Fibroblast of villous mesenchyme (primary cell): ENCODE results near the gene USP11. TPM values are rescaled to one million over a fixed set of nuclear protein-coding genes. Genes with fewer than 3 reads are reported as not detected.

ENCODE experiments used
- DNase-seq: peaks from one replicate; pipeline ENCODE4 v3.0.0-alpha.2; 2010; ENCODE audit warnings: low read depth
- H3K4me3 ChIP-seq: 2 replicates; pipeline ENCODE4 v1.5.1; 2011; ENCODE audit warnings: low read depth, mild to moderate bottlenecking, low read length
- total RNA-seq: library from RNA; depleted of rRNA; stranded (reverse); fragments of >200 nt; gene quantifications from 2 replicates; pipeline ENCODE4 v1.2.3, GENCODE V29; 2012
- TF ChIP-seq, protein P1 (sequence below): IDR thresholded peaks from 2 replicates; pipeline ENCODE4 v1.5.1; 2012; ENCODE audit warnings: low read depth, mild to moderate bottlenecking, low read length; ENCODE audit not compliant: insufficient read depth

Gene USP11
- total RNA-seq, 1 donor, result 48.4 TPM

- TF ChIP-seq, protein P1, sequence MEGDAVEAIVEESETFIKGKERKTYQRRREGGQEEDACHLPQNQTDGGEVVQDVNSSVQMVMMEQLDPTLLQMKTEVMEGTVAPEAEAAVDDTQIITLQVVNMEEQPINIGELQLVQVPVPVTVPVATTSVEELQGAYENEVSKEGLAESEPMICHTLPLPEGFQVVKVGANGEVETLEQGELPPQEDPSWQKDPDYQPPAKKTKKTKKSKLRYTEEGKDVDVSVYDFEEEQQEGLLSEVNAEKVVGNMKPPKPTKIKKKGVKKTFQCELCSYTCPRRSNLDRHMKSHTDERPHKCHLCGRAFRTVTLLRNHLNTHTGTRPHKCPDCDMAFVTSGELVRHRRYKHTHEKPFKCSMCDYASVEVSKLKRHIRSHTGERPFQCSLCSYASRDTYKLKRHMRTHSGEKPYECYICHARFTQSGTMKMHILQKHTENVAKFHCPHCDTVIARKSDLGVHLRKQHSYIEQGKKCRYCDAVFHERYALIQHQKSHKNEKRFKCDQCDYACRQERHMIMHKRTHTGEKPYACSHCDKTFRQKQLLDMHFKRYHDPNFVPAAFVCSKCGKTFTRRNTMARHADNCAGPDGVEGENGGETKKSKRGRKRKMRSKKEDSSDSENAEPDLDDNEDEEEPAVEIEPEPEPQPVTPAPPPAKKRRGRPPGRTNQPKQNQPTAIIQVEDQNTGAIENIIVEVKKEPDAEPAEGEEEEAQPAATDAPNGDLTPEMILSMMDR, result no peak
- DNase-seq, result peak; percentile 44
- H3K4me3 ChIP-seq, result peak overlapping the region; percentile 74
Observed at GRCh38 chrX:47234583-47234982, 1.8 kb downstream of the USP11 start.

DNA sequence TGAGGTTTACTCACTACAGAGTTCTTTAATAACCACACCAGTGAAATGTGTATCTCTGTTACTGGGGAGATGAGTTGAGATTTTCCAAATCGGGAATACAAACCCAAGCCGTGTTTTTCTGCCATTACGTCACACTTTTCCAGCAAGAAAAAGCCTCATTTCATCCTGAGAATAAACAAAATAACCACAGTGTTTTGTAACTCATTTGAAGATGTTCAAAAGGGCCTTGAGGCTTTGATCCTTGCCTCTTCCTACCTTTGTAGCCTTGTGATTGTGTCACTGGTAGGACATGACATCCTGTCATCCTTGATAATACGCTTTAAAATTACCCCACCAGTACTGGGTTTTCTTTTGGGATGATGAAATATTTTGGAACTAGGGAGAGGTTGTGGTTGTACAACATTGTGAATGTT lies 2.9 kb downstream of the USP11 start:
- no peak overlapping the region for H3K4me3 ChIP-seq
- TF ChIP-seq, protein P1, result no peak
- DNase-seq, result peak; percentile 85

DNA sequence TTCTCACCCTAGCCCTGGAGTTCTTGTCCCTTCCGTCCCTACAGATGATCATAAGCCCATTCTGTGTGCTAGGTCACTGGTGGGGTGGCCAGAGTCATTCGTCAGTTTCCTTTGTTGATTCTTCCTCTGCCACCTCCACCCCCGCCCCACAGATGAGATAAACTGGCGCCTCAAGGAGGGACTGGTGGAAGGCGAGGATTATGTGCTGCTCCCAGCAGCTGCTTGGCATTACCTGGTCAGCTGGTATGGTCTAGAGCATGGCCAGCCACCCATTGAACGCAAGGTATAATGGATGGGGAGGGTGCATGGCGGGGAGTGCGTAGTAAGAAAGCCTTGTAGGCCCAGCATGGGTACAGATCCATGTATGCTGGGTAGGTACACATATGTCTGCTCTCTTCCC lies 6.4 kb downstream of the USP11 start:
- TF ChIP-seq, protein P1, result no peak
- no peak overlapping the region for H3K4me3 ChIP-seq
- DNase-seq, result no peak

DNA sequence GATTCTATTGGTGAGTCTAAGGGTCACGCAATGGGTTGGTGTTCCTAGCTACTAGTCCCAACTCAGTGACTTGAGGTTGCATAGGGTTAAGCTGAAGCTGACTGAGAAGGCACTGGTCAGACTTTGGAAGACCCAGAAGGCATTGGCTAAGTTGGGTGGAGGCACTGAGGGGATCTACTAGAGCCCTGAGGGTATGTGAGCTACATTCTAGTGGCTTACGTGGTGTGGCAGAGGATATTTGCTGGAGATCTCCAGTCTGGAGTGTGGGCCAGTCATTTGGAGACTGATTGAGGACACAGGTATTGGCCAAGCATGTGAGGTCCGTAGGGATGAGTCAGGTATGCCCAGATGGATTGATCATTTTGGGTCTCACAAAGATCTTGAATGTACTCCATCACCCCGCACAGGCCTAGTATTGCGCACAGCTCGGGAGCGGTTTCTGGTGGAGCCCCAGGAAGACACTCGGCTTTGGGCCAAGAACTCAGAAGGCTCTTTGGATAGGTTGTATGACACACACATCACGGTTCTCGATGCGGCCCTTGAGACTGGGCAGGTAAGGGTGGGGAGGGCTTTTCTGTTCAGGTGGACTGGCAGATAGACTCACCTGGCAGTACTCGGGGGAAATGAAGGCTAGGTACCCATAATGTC lies 7.2 kb downstream of the USP11 start:
- H3K4me3 ChIP-seq, result no peak overlapping the region
- TF ChIP-seq, protein P1, result no peak
- DNase-seq, result no peak

DNA sequence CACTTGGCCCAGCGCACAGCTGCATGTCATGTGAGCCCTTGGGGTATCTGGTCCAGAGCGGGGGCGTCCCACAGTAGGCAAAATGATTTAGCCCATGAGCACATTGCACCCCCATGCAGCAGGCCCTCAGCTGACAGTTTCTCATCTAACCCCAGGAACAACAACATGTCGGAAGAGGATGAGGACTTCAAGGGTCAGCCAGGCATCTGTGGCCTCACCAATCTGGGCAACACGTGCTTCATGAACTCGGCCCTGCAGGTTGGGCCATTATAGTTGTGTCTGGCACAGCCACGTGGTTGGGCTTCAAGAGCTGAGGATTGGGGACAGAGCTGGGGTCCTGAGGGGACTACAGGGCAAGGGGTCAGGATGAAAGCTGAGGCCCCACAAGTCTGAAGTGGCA lies 7.8 kb downstream of the USP11 start:
- no peak for DNase-seq
- H3K4me3 ChIP-seq, result no peak overlapping the region
- TF ChIP-seq, protein P1, result no peak

DNA sequence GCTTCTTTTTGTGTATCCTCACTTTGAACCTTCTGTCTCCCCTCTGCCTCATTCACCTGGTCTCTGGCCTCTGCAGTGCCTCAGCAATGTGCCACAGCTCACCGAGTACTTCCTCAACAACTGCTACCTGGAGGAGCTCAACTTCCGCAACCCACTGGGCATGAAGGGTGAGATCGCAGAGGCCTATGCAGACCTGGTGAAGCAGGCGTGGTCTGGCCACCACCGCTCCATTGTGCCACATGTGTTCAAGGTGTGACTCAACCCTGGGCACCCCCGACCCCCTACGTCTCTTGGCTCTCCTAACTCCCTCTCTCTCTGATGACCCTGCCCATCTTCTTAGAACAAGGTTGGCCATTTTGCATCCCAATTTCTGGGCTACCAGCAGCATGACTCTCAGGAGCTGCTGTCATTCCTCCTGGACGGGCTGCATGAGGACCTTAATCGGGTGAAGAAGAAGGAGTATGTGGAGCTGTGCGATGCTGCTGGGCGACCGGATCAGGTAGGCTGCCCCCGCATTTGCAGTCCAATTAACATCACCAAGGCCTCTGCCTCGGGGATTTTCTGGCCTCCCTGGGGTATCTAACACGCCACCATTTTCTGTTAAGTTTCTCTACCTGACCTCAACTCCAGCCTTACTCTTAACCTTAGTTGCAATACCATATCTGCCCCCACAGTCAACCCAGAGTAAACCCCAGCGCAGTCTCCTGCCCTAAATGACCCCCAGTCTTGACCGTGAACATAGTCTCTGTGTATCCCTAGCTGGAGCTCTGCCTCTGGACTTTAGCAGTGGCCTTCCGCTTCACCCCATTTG lies 8.6 kb downstream of the USP11 start:
- no peak for DNase-seq
- H3K4me3 ChIP-seq, result no peak overlapping the region
- TF ChIP-seq, protein P1, result no peak
